Measurements from ENCODE around the gene CDH16.

Gene CDH16

DNA sequence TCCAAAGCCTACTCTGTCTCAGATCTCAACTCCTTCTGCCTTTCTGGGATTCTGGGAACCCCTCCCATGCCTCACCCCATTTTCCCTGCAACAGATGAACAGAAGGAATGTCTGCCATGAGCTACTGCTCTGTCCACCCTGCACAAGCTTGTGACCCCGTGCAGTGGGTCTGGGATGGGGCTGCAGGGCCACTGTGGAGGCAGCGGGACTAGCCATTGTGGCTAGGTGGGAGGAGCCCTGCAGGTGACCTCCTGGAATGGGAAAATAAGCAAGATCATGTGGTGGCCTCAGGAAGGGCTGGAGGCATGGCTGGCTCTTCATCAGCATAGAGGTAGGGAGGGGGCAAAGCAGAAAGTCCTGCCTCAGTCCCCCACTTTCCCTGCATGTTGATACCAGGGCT lies 24.6 kb downstream of the CDH16 start:
- Histone ChIP-seq H3K36me3 (no peaks in the 10 kb centered on the region), H3K27me3 (no peaks in the 10 kb centered on the region), H3K9me3 (no peaks in the 10 kb centered on the region), H3K27ac (no peak overlapping the region), H3K4me1 (ENCODE audit: control insufficient read depth in 1 of 2, insufficient read depth in 1 of 2, low read depth in 1 of 2, low read length in 1 of 2) (no peaks in the 10 kb centered on the region), H3K4me3 (ENCODE audit: low read depth in 1 of 2, low read length in 1 of 2) (no peak overlapping the region)
- no peak for TF ChIP-seq CTCF (IDR thresholded peaks at IDR 0.05)

- H3K9me3 ChIP-seq, result no peaks in the 10 kb centered on the region
- no peak for TF ChIP-seq CTCF (IDR thresholded peaks at IDR 0.05)
- H3K4me3 ChIP-seq (ENCODE audit: low read depth in 1 of 2, low read length in 1 of 2), result no peak overlapping the region
- H3K4me1 ChIP-seq (ENCODE audit: control insufficient read depth in 1 of 2, insufficient read depth in 1 of 2, low read depth in 1 of 2, low read length in 1 of 2), result no peaks in the 10 kb centered on the region
- H3K27me3 ChIP-seq, result no peaks in the 10 kb centered on the region
- no peak overlapping the region for H3K27ac ChIP-seq
- no peaks in the 10 kb centered on the region for H3K36me3 ChIP-seq
Measured at GRCh38 chr16:66891797-66892196, 26.9 kb downstream of the CDH16 start.

DNA sequence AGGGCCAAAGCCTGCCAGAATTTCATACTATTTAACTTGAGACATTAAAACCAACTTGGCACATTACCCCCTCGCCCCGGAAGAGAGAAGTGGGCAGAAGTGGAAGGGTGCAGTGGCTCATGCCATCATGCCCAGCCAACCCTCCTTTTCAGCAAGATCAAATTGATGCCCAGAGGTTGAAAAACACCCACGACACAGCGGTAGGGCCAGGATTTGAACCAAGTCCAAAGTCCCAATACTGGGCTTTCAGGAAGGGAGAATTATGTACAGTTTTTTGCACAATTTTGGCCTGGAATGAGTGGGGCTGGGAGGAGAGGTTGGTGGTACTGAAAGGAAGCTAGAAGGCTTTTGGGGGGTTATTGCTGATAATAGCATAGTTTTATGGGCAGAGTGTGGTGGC lies 27.3 kb downstream of the CDH16 start:
- no peak for TF ChIP-seq CTCF (IDR thresholded peaks at IDR 0.05)
- Histone ChIP-seq H3K27me3 (no peaks in the 10 kb centered on the region), H3K36me3 (no peaks in the 10 kb centered on the region), H3K4me3 (ENCODE audit: low read depth in 1 of 2, low read length in 1 of 2) (no peak overlapping the region), H3K27ac (no peak overlapping the region), H3K4me1 (ENCODE audit: control insufficient read depth in 1 of 2, insufficient read depth in 1 of 2, low read depth in 1 of 2, low read length in 1 of 2) (no peaks in the 10 kb centered on the region), H3K9me3 (no peaks in the 10 kb centered on the region)

- Histone ChIP-seq H3K27me3 (no peaks in the 10 kb centered on the region), H3K36me3 (no peaks in the 10 kb centered on the region), H3K4me3 (ENCODE audit: low read depth in 1 of 2, low read length in 1 of 2) (no peak overlapping the region), H3K9me3 (no peaks in the 10 kb centered on the region), H3K27ac (no peak overlapping the region), H3K4me1 (ENCODE audit: control insufficient read depth in 1 of 2, insufficient read depth in 1 of 2, low read depth in 1 of 2, low read length in 1 of 2) (no peaks in the 10 kb centered on the region)
- TF ChIP-seq CTCF (IDR thresholded peaks at IDR 0.05), result no peak
Measured at GRCh38 chr16:66890799-66891198, 27.9 kb downstream of the CDH16 start.

GRCh38 chr16:66889622-66890021 lies 29.1 kb downstream of the CDH16 start:
- peaks cover 10% of the 10 kb centered on the region for H3K36me3 ChIP-seq
- H3K9me3 ChIP-seq, result no peaks in the 10 kb centered on the region
- TF ChIP-seq CTCF (IDR thresholded peaks at IDR 0.05), result no peak
- H3K4me3 ChIP-seq (ENCODE audit: low read depth in 1 of 2, low read length in 1 of 2), result no peak overlapping the region
- no peaks in the 10 kb centered on the region for H3K27me3 ChIP-seq
- H3K4me1 ChIP-seq (ENCODE audit: control insufficient read depth in 1 of 2, insufficient read depth in 1 of 2, low read depth in 1 of 2, low read length in 1 of 2), result no peaks in the 10 kb centered on the region
- H3K27ac ChIP-seq, result no peak overlapping the region
